Nephron (organoid): ENCODE measurements around the gene AP2A2.

Experiments used
- H3K27ac Mint-ChIP-seq, 3 experiments: 2 replicates each; pipeline ENCODE4 v1.8.0; 2020; ENCODE audit warnings: mixed read lengths in 3 of 3, mild to moderate bottlenecking in 2 of 3, moderate library complexity in 1 of 3
- H3K27me3 Mint-ChIP-seq: 2 replicates; pipeline ENCODE4 v1.8.0; 2021; ENCODE audit warnings: low read depth, mild to moderate bottlenecking, moderate library complexity, mixed read lengths
- H3K36me3 Mint-ChIP-seq: 2 replicates; pipeline ENCODE4 v1.8.0; 2020; ENCODE audit warnings: low read depth, mixed read lengths
- H3K4me1 Mint-ChIP-seq: 2 replicates; pipeline ENCODE4 v1.8.0; 2020; ENCODE audit warnings: mixed read lengths
- H3K4me3 Mint-ChIP-seq, 3 experiments: 2 replicates each; pipeline ENCODE4 v1.8.0; 2020; ENCODE audit warnings: mild to moderate bottlenecking in 3 of 3, mixed read lengths in 3 of 3, moderate library complexity in 2 of 3
- H3K9me3 Mint-ChIP-seq: 2 replicates; pipeline ENCODE4 v1.8.0; 2020; ENCODE audit warnings: mixed read lengths
- TF ChIP-seq, protein P1 (sequence below), 3 experiments: fragments of 200-600 bp; sonication (generic); IDR thresholded peaks; one replicate each; pipeline ENCODE4 v1.5.0; 2021; ENCODE audit warnings: antibody characterized with exemption in 3 of 3; ENCODE audit not compliant: unreplicated experiment in 3 of 3

The AP2A2 gene

DNA sequence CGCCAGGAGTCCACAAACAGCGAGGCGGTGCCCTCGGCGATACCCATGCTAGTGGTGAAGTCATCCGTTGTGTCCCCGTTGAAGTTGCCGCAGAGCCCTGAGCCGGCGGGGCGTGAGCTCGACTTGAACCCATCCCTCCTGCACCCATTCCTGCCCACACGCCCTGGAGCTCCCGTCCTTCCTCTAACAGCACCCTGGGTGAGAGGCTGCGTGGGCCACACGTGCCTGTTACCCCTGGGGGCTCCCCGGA lies 102.5 kb downstream of the AP2A2 start:
- H3K36me3 Mint-ChIP-seq, result no peaks in the 10 kb centered on the region
- no peak overlapping the region for H3K4me3 Mint-ChIP-seq
- H3K4me1 Mint-ChIP-seq, result no peaks in the 10 kb centered on the region
- TF ChIP-seq, protein P1, sequence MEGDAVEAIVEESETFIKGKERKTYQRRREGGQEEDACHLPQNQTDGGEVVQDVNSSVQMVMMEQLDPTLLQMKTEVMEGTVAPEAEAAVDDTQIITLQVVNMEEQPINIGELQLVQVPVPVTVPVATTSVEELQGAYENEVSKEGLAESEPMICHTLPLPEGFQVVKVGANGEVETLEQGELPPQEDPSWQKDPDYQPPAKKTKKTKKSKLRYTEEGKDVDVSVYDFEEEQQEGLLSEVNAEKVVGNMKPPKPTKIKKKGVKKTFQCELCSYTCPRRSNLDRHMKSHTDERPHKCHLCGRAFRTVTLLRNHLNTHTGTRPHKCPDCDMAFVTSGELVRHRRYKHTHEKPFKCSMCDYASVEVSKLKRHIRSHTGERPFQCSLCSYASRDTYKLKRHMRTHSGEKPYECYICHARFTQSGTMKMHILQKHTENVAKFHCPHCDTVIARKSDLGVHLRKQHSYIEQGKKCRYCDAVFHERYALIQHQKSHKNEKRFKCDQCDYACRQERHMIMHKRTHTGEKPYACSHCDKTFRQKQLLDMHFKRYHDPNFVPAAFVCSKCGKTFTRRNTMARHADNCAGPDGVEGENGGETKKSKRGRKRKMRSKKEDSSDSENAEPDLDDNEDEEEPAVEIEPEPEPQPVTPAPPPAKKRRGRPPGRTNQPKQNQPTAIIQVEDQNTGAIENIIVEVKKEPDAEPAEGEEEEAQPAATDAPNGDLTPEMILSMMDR (IDR thresholded peaks at IDR 0.05; ENCODE audit: unreplicated experiment in 3 of 3), result no peak
- H3K9me3 Mint-ChIP-seq, result no peaks in the 10 kb centered on the region
- no peak overlapping the region for H3K27ac Mint-ChIP-seq
- H3K27me3 Mint-ChIP-seq, result no peaks in the 10 kb centered on the region

DNA sequence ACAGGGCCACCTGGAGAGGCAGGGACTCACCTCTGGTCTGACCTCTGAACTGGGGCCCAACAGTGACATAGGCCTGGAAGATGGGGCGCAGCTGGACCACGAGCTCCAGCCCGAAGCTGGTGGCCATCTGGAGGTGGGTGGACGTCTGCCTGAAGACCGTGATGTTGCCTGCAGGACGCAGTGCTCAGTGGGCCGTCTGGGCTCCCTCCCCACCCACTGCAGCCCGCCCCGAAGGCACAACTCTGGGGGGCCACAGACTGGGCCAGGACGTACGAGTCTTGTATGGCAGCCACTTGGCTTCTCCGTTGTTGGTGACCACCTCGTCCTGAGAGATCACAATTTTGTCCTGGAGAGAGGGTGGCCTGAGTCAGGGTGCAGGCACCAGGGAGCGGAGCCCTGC lies 102.9 kb downstream of the AP2A2 start:
- TF ChIP-seq, protein P1 (IDR thresholded peaks at IDR 0.05; ENCODE audit: unreplicated experiment in 3 of 3), result no peak
- no peaks in the 10 kb centered on the region for H3K36me3 Mint-ChIP-seq
- H3K27me3 Mint-ChIP-seq, result no peaks in the 10 kb centered on the region
- no peak overlapping the region for H3K4me3 Mint-ChIP-seq
- no peaks in the 10 kb centered on the region for H3K9me3 Mint-ChIP-seq
- H3K27ac Mint-ChIP-seq, result no peak overlapping the region
- H3K4me1 Mint-ChIP-seq, result no peaks in the 10 kb centered on the region

DNA sequence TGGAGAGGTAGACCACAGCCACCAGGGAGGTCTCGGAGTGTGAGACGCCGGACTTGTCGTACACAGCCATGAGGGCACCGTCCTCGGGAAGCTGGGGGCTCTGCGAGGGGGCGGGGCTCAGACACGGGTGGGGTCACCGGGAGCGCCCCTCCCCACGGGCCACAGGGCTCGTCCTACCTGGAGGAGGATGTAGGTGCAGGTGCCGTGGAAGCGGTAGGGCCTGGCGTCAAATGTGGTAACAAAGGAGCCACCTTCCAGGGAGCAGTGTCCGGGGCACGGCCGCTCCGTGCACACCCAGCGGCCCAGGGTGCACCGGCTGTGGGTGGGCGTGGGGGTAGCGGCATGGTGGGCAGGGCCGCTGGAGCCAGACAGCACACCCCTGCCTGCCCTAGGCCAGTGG lies 103.4 kb downstream of the AP2A2 start:
- Mint-ChIP-seq H3K4me1 (no peaks in the 10 kb centered on the region), H3K4me3 (no peak overlapping the region), H3K27me3 (no peaks in the 10 kb centered on the region), H3K36me3 (no peaks in the 10 kb centered on the region), H3K27ac (no peak overlapping the region), H3K9me3 (no peaks in the 10 kb centered on the region)
- TF ChIP-seq, protein P1 (IDR thresholded peaks at IDR 0.05; ENCODE audit: unreplicated experiment in 3 of 3), result no peak

DNA sequence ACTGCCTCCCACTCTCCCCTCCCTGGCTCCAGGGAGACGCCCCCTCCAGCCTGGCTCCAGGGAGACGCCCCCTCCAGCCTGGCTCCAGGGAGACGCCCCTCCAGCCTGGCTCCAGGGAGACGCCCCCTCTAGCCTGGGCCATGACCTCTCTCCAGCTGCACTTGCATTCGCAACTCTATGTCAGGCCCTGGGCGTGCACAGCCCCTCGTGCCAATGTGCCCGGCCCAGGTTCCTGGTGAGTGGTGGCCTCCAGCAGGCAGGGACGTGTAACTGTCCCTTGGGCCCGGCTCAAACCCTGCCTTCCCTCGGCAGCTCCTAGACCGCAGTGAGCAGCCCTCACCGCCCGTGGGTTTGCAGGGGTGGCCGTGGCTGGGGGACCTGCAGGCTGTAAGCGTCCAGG lies 104.0 kb downstream of the AP2A2 start:
- TF ChIP-seq, protein P1 (IDR thresholded peaks at IDR 0.05; ENCODE audit: unreplicated experiment in 3 of 3), result no peak
- H3K9me3 Mint-ChIP-seq, result no peaks in the 10 kb centered on the region
- H3K4me1 Mint-ChIP-seq, result no peaks in the 10 kb centered on the region
- no peaks in the 10 kb centered on the region for H3K27me3 Mint-ChIP-seq
- H3K4me3 Mint-ChIP-seq, result no peak overlapping the region
- H3K27ac Mint-ChIP-seq, result no peak overlapping the region
- no peaks in the 10 kb centered on the region for H3K36me3 Mint-ChIP-seq

DNA sequence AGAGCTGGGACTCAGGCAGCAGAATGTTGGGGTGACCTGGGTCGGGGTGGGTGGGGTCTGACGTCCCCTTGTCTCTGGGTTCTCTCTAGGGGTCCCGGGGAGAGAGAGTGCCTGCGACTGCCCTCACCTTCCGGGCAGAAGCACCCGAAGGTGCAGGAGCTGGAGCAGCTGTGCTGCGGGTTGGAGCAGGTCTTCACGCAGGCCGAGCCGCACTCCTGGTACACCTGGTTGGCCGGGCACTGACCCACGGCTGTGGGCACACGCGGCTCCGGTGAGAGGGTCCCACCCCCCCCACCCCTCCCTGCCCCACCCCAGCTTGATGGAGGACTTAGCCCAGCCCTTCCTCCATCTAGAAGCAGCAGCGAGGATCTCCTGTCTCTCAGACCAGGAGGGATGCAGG lies 104.4 kb downstream of the AP2A2 start:
- TF ChIP-seq, protein P1 (IDR thresholded peaks at IDR 0.05; ENCODE audit: unreplicated experiment in 3 of 3), result no peak
- Mint-ChIP-seq H3K36me3 (no peaks in the 10 kb centered on the region), H3K9me3 (no peaks in the 10 kb centered on the region), H3K4me1 (no peaks in the 10 kb centered on the region), H3K4me3 (no peak overlapping the region), H3K27me3 (no peaks in the 10 kb centered on the region), H3K27ac (no peak overlapping the region)

DNA sequence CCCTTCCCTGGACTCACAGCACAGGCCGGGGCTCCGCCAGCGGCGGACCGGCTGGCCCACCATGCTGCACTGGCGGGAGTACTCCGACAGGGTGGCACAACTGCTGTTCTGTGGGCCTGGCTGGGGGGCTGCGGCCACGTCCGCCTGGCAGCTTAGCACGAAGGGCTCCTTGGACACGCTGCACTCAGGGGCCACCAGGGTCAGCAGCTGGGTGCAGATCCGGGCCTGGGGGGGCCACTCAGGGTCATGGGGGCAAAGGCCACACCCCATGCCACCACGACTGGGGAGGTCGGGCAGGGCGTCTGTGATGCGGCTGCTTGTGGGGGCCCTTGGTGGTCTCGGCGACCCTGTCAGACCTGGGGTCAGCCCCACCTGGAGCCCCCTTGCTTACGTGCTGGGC lies 104.9 kb downstream of the AP2A2 start:
- no peak overlapping the region for H3K4me3 Mint-ChIP-seq
- no peaks in the 10 kb centered on the region for H3K9me3 Mint-ChIP-seq
- no peak overlapping the region for H3K27ac Mint-ChIP-seq
- TF ChIP-seq, protein P1 (IDR thresholded peaks at IDR 0.05; ENCODE audit: unreplicated experiment in 3 of 3), result no peak
- H3K36me3 Mint-ChIP-seq, result no peaks in the 10 kb centered on the region
- H3K27me3 Mint-ChIP-seq, result no peaks in the 10 kb centered on the region
- no peaks in the 10 kb centered on the region for H3K4me1 Mint-ChIP-seq
